MG63 (cell line): ENCODE results near the gene ADORA2A. TPM values are rescaled to one million over a fixed set of nuclear protein-coding genes. Genes with fewer than 3 reads are reported as not detected.

Experiments
- DNase-seq: peaks from one replicate; pipeline ENCODE4 v3.0.0-alpha.2; 2020
- H3K27me3 ChIP-seq: fragments of 250-450 bp; sonication (Bioruptor Pico); 2 replicates; pipeline ENCODE4 v1.5.1; 2020; ENCODE audit warnings: mild to moderate bottlenecking, moderate library complexity
- H3K36me3 ChIP-seq: fragments of 250-450 bp; sonication (Bioruptor Pico); 2 replicates; pipeline ENCODE4 v1.5.1; 2020; ENCODE audit warnings: mild to moderate bottlenecking, moderate library complexity
- H3K4me3 ChIP-seq: fragments of 250-450 bp; sonication (Bioruptor Pico); 2 replicates; pipeline ENCODE4 v1.5.1; 2020; ENCODE audit warnings: mild to moderate bottlenecking, moderate library complexity
- H3K9me3 ChIP-seq: fragments of 250-450 bp; sonication (Bioruptor Pico); 2 replicates; pipeline ENCODE4 v1.5.1; 2020; ENCODE audit warnings: mild to moderate bottlenecking, moderate library complexity
- total RNA-seq: library from RNA; depleted of rRNA; stranded (reverse); fragments of >200 nt; shearing (Covaris generic); gene quantifications from 2 replicates; pipeline ENCODE4 v1.2.3, GENCODE V29; 2014; ENCODE audit warnings: low replicate concordance; rRNA removed

ADORA2A gene
- 0.16 and 2.0 TPM in 2 replicates for total RNA-seq

DNA sequence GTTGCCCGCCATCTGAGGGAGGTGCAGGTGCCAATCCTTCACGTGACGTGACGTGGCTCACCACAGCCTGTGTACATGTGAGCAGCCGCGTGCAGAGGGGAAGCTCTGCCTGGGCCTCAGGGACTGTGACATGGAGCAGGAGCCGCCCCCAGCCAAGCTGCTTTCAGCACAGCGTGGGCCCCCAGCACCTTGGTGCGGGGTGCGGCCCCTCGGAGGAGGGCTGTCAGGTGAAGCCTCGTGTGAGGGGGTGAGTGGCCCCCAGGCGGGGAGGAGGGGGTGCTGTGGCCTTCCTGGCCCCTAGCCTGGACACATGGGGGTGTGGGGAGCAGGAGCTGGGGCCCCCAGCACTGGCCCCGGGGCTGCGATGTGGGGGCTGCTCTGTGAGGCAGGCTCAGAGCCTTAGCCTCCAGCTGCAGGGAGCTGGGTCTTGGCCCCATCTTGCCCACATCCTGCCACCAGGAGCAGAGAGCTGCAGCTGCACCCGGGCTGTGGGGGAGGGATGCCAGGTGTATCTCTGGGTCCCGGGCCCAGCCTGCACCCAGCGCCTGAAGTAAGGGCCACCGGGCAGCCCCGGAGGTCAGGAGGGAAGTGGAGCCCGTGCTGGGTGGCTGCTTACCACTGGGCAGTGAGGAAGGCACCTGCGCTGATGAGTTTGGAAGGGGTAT lies at the start of gene ADORA2A:
Gene ADORA2A, plus strand, starts transcription at position 100 of the 665 bp plus-strand sequence. CDS start 5,806 bp downstream, outside the sequence.
- no peak within 1 kb of the TSS for H3K4me3 ChIP-seq
- DNase-seq = no peak
- H3K27me3 ChIP-seq = no peaks in the 10 kb centered on the region
- H3K9me3 ChIP-seq = no peaks in the 10 kb centered on the region
- H3K36me3 ChIP-seq = no peaks in the 10 kb centered on the region

GRCh38 chr22:24379536-24379935 lies 47.9 kb upstream of the ADORA2A start:
- Histone ChIP-seq H3K9me3 (peaks cover 4% of the 10 kb centered on the region), H3K4me3 (no peak overlapping the region), H3K27me3 (no peaks in the 10 kb centered on the region), H3K36me3 (peaks cover 43% of the 10 kb centered on the region)
- no peak for DNase-seq

GRCh38 chr22:24380220-24380904 lies 47.0 kb upstream of the ADORA2A start:
- no peaks in the 10 kb centered on the region for H3K9me3 ChIP-seq
- peaks cover 35% of the 10 kb centered on the region for H3K36me3 ChIP-seq
- H3K4me3 ChIP-seq = no peak overlapping the region
- no peaks in the 10 kb centered on the region for H3K27me3 ChIP-seq
- no peak for DNase-seq

- H3K4me3 ChIP-seq = no peak overlapping the region
- H3K36me3 ChIP-seq = peaks cover 30% of the 10 kb centered on the region
- no peaks in the 10 kb centered on the region for H3K9me3 ChIP-seq
- H3K27me3 ChIP-seq = no peaks in the 10 kb centered on the region
- DNase-seq = no peak
Observed at GRCh38 chr22:24380905-24381230, 46.5 kb upstream of the ADORA2A start.

DNA sequence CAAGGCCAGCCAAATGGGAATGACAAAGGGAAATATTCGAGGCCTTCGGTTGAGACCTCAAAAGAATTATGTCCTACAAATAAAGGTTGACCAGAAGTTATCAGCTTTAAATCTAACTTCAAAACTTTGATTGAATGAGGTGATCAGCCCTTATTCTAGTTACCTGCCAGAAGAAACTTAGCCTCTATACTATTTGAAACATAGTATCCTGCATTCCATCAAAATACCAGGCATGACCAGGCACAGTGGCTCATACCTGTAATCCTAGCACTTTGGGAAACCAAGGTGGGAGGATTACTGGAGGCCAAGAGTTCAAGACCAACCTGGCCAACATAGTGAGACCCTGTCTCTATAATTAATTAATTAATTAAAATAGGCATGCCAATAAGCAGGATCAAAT lies 44.3 kb upstream of the ADORA2A start:
- DNase-seq = no peak
- H3K27me3 ChIP-seq = no peaks in the 10 kb centered on the region
- H3K36me3 ChIP-seq = peaks cover 16% of the 10 kb centered on the region
- H3K4me3 ChIP-seq = no peak overlapping the region
- no peaks in the 10 kb centered on the region; the same call in 1 of the 2 replicates for H3K9me3 ChIP-seq

- peaks cover 16% of the 10 kb centered on the region for H3K36me3 ChIP-seq
- no peak overlapping the region for H3K4me3 ChIP-seq
- no peaks in the 10 kb centered on the region; the same call in 1 of the 2 replicates for H3K9me3 ChIP-seq
- no peak for DNase-seq
- no peaks in the 10 kb centered on the region for H3K27me3 ChIP-seq
Observed at GRCh38 chr22:24384131-24384530, 43.3 kb upstream of the ADORA2A start.

DNA sequence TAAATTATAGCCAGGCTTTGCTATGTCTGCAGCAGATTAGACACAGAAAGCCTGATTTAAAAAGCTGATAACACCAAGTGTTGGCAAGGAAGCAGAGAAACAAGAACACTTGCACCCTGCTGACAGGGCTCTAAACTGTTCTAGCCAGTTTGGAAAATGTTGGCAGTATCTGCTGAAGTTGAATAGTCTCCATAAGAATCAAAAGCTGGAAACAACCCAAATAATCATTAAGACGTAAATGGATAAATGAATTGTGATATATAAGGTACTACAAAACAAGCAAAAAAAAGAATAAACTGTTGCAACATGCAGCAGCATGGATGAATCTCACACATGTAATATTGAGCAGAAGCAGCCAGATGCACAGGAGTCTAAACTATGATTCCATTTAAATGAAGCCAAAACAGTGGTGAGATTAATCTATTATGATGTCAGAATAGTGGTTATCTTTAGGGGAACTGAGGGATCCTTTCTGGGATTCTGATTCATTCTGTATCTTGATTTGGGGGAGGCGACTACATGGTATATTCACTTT lies 40.4 kb upstream of the ADORA2A start:
- Histone ChIP-seq H3K36me3 (peaks cover 10% of the 10 kb centered on the region; the same call in 1 of the 2 replicates), H3K4me3 (no peak overlapping the region), H3K27me3 (no peaks in the 10 kb centered on the region), H3K9me3 (no peaks in the 10 kb centered on the region; the same call in 1 of the 2 replicates)
- DNase-seq = no peak

- Histone ChIP-seq H3K27me3 (no peaks in the 10 kb centered on the region), H3K36me3 (peaks cover 8% of the 10 kb centered on the region), H3K9me3 (no peaks in the 10 kb centered on the region; the same call in 1 of the 2 replicates), H3K4me3 (no peak overlapping the region)
- no peak for DNase-seq
Observed at GRCh38 chr22:24389680-24390079, 37.7 kb upstream of the ADORA2A start.

DNA sequence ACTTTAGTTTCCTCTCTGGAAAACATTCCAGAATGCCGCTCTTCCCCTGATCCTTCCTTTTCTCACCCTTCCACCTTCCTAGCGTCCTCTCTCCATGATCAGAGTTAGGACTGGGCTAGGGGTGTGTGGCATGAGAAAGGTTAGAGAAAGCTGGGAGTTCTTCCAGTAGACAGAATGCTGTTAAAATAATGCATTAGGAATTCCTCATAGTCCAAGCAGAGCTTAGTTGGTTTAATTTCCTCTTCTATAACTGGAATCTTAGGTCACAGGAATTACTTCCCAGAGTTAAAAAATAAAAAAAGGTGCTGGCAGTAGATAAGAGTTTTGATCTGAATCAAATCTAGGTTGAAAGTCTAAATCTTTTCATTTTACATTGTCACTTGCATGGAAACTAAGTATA lies 37.2 kb upstream of the ADORA2A start:
- H3K9me3 ChIP-seq = no peaks in the 10 kb centered on the region; the same call in 1 of the 2 replicates
- no peak overlapping the region for H3K4me3 ChIP-seq
- H3K27me3 ChIP-seq = no peaks in the 10 kb centered on the region
- no peak for DNase-seq
- H3K36me3 ChIP-seq = peaks cover 12% of the 10 kb centered on the region

GRCh38 chr22:24390576-24390975 lies 36.8 kb upstream of the ADORA2A start:
- no peak for DNase-seq
- Histone ChIP-seq H3K4me3 (no peak overlapping the region), H3K9me3 (no peaks in the 10 kb centered on the region; the same call in 1 of the 2 replicates), H3K36me3 (peaks cover 16% of the 10 kb centered on the region), H3K27me3 (no peaks in the 10 kb centered on the region)

DNA sequence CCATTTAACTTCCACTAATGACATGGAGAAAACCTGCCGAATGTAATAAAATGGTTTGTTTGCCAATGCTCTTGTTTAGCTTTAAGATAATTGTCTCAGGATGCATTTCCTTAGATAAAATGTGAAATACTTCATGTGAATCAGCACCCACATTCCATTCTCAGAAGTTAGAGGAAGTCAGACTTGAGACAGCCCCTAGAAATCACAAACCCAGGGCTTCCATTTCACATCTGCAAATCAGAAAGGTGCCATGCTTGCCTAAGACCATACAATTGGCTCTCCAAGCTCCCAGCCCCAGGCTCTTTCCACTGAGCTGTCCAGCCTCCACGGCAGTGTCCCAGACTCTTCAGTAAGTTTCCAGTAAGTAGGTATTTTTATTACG lies 35.6 kb upstream of the ADORA2A start:
- no peaks in the 10 kb centered on the region for H3K27me3 ChIP-seq
- H3K9me3 ChIP-seq = no peaks in the 10 kb centered on the region; the same call in 1 of the 2 replicates
- H3K36me3 ChIP-seq = peaks cover 25% of the 10 kb centered on the region
- no peak overlapping the region for H3K4me3 ChIP-seq
- DNase-seq = peak; percentile 9

DNA sequence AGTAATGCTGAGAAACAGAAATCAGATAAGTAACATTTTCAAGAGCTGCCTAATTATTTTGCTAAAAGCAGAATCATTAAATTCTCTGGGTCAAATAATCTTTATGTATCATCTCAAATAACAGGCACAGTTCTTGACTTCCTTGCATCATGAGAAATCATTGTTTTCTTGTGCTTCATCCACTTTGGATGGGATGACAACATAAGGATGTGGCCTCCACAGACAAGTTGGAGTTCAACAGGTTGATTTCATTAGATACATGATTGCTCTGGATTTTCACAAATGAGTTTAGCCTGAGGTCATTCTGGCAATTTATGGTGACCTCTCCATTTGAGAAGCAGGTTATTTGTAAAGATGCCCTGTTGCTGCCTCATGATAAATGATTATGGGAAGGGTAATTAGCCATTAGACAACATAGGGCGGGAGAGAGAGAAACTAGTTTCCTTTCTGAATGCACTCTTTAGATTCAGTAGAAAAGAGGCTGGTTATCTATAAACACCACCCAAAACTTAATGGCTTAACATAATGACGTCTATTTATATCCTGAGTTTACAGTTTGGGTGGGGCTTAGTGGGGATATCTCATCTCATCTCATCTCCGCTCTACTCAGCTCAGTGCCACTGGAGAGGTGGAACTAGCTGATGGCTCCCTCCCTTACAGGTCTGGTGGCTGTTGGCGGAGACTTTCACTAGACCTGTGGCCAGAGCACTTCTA lies 35.0 kb upstream of the ADORA2A start:
- no peak for DNase-seq
- no peaks in the 10 kb centered on the region for H3K27me3 ChIP-seq
- no peaks in the 10 kb centered on the region; the same call in 1 of the 2 replicates for H3K9me3 ChIP-seq
- peaks cover 26% of the 10 kb centered on the region for H3K36me3 ChIP-seq
- no peak overlapping the region for H3K4me3 ChIP-seq

DNA sequence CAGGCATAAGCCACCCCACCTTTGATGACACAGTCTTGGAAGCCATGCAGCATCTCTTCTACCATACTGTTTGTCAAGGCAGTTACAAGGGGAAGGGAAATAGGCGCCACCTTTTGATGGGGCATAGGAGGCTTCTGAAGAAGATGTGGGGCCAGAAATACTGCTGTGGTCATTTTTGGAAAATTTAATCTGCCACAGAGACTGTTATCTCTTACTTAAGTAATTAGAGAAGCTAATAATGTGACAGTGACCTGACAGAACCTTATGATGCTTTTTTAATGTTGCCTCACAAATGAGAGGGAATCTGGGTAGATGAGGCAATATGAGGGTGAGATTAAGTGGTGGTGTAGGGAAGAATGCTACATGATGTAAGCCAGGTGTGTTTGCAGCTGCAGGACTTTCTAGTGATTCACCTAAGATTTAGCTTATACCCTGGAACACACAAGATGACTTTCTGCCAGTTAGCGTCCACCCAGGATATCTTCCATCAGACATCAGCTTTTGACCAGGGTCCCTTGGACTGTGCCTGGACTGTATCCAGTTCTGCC lies 34.3 kb upstream of the ADORA2A start:
- Histone ChIP-seq H3K27me3 (no peaks in the 10 kb centered on the region), H3K4me3 (no peak overlapping the region), H3K36me3 (peaks cover 32% of the 10 kb centered on the region), H3K9me3 (no peaks in the 10 kb centered on the region)
- no peak for DNase-seq

DNA sequence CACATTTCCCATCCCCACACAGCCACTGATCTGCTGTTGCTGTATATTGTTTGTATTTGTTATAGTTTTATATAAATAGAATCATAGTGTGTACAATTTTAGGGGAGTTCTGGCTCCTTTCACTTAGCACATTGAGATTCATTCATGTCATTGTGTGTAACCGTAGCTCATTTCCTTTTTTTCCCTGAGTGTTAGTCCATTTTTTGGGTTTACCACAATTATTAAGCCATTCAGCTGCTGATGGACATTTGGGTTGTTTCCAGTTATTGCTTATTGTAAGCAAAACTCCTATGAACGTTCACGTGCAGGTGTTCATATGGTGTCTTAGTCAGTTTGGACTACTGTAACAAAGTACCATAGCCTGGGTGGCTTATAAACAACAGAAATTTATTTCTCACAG lies 33.6 kb upstream of the ADORA2A start:
- Histone ChIP-seq H3K27me3 (no peaks in the 10 kb centered on the region), H3K4me3 (no peak overlapping the region), H3K9me3 (no peaks in the 10 kb centered on the region), H3K36me3 (peaks cover 39% of the 10 kb centered on the region)
- DNase-seq = no peak

- Histone ChIP-seq H3K9me3 (no peaks in the 10 kb centered on the region), H3K27me3 (no peaks in the 10 kb centered on the region), H3K4me3 (no peak overlapping the region), H3K36me3 (peaks cover 42% of the 10 kb centered on the region)
- no peak for DNase-seq
Observed at GRCh38 chr22:24394254-24394653, 33.1 kb upstream of the ADORA2A start.

- Histone ChIP-seq H3K27me3 (no peaks in the 10 kb centered on the region), H3K4me3 (no peak overlapping the region), H3K36me3 (peaks cover 47% of the 10 kb centered on the region), H3K9me3 (no peaks in the 10 kb centered on the region)
- no peak for DNase-seq
Observed at GRCh38 chr22:24398409-24398808, 29.0 kb upstream of the ADORA2A start.
